SK-N-SH treated with all-trans-retinoic acid at 6 μM for 48 hours (cell line): ENCODE data around the gene CPT1C.

Experiments used
- CSDC2 ChIP-seq: fragments of 250-450 bp; sonication (Bioruptor Pico); IDR thresholded peaks from 2 replicates; pipeline ENCODE4 v1.5.0; 2020; ENCODE audit warnings: mild to moderate bottlenecking, moderate library complexity
- PATZ1 ChIP-seq: fragments of 250-450 bp; sonication (Bioruptor Pico); IDR thresholded peaks from 2 replicates; pipeline ENCODE4 v1.8.0; 2020; ENCODE audit warnings: mild to moderate bottlenecking, moderate library complexity, borderline replicate concordance
- PPARA ChIP-seq: fragments of 250-450 bp; sonication (Bioruptor Pico); IDR thresholded peaks from 2 replicates; pipeline ENCODE4 v1.5.0; 2020; ENCODE audit warnings: mild to moderate bottlenecking, borderline replicate concordance
- RARB ChIP-seq: fragments of 250-450 bp; sonication (Bioruptor Pico); IDR thresholded peaks from 2 replicates; pipeline ENCODE4 v1.8.0; 2021; ENCODE audit warnings: mild to moderate bottlenecking, moderate library complexity
- TCF4 ChIP-seq: fragments of 250-450 bp; sonication (Bioruptor Pico); IDR thresholded peaks from 2 replicates; pipeline ENCODE4 v1.8.0; 2021; ENCODE audit warnings: mild to moderate bottlenecking, moderate library complexity, borderline replicate concordance
- ZFP30 ChIP-seq: fragments of 450-650 bp; formaldehyde crosslinking; IDR thresholded peaks from 2 replicates; pipeline ENCODE4 v1.5.0; 2022; ENCODE audit warnings: mild to moderate bottlenecking, moderate library complexity
- ZNF565 ChIP-seq: fragments of 450-650 bp; formaldehyde crosslinking; conservative IDR thresholded peaks from 2 replicates; pipeline ENCODE4 v1.5.0; 2020; ENCODE audit warnings: low read depth, mild to moderate bottlenecking, moderate library complexity
- ZNF70 ChIP-seq: fragments of 450-650 bp; formaldehyde crosslinking; IDR thresholded peaks from 2 replicates; pipeline ENCODE4 v1.5.0; 2020; ENCODE audit warnings: mild to moderate bottlenecking, moderate library complexity
- ZNF8 ChIP-seq: fragments of 450-650 bp; formaldehyde crosslinking; IDR thresholded peaks from 2 replicates; pipeline ENCODE4 v1.5.0; 2020; ENCODE audit warnings: mild to moderate bottlenecking, moderate library complexity

- TF ChIP-seq TCF4 (CRISPR knock-in tag) (no peak), RARB (no peak), ZNF565 (CRISPR knock-in tag) (no peak), PPARA (CRISPR knock-in tag) (no peak), PATZ1 (CRISPR knock-in tag) (no peak), CSDC2 (CRISPR knock-in tag) (no peak), ZFP30 (CRISPR knock-in tag) (no peak), ZNF8 (no peak), ZNF70 (CRISPR knock-in tag) (no peak)
Observed at GRCh38 chr19:49739098-49739497, 48.2 kb downstream of the CPT1C start.
